HG02642 (cell line): ENCODE data around the gene SLMAP.
"Not testable (repeated sequence)": the region's sequence is repeated elsewhere in the genome, so short reads cannot be mapped to it uniquely, and the experiment has no call there.

Experiments used
- ATAC-seq: cut with Tn5 transposase; IDR thresholded peaks from one replicate; pipeline ENCODE4 v1.9.1; 2021; ENCODE audit warnings: mild to moderate bottlenecking; ENCODE audit not compliant: unreplicated experiment, poor library complexity

SLMAP gene

GRCh38 chr3:57864853-57865252 is 108.7 kb downstream of the SLMAP start:
- no peak for ATAC-seq

- ATAC-seq: not testable (repeated sequence)
Measured at GRCh38 chr3:57869110-57869509, 113.0 kb downstream of the SLMAP start.

GRCh38 chr3:57872606-57873005 is 116.5 kb downstream of the SLMAP start:
- ATAC-seq: no peak

GRCh38 chr3:57876632-57877031 is 120.5 kb downstream of the SLMAP start:
- no peak for ATAC-seq

- ATAC-seq: no peak
Measured at GRCh38 chr3:57877116-57877515, 121.0 kb downstream of the SLMAP start.

- ATAC-seq: not testable (repeated sequence)
Measured at GRCh38 chr3:57884436-57884835, 128.3 kb downstream of the SLMAP start.

- no peak for ATAC-seq
Measured at GRCh38 chr3:57889807-57890206, 133.7 kb downstream of the SLMAP start.

- no peak for ATAC-seq
Measured at GRCh38 chr3:57890874-57891273, 134.8 kb downstream of the SLMAP start.

- ATAC-seq: no peak
Measured at GRCh38 chr3:57892423-57892822, 136.3 kb downstream of the SLMAP start.

- no peak for ATAC-seq
Measured at GRCh38 chr3:57893156-57893555, 137.0 kb downstream of the SLMAP start.

GRCh38 chr3:57893668-57894067 is 137.6 kb downstream of the SLMAP start:
- ATAC-seq: no peak

- no peak for ATAC-seq
Measured at GRCh38 chr3:57896031-57896430, 139.9 kb downstream of the SLMAP start.

- ATAC-seq: no peak
Measured at GRCh38 chr3:57896691-57897090, 140.6 kb downstream of the SLMAP start.

GRCh38 chr3:57900786-57901185 is 144.7 kb downstream of the SLMAP start:
- no peak for ATAC-seq

GRCh38 chr3:57903124-57903890 is 147.2 kb downstream of the SLMAP start:
- ATAC-seq: no peak

- ATAC-seq: no peak
Measured at GRCh38 chr3:57910990-57911389, 154.9 kb downstream of the SLMAP start.

- no peak for ATAC-seq
Measured at GRCh38 chr3:57911593-57911992, 155.5 kb downstream of the SLMAP start.

- ATAC-seq: no peak
Measured at GRCh38 chr3:57917601-57918000, 161.5 kb downstream of the SLMAP start.

- ATAC-seq: no peak
Measured at GRCh38 chr3:57918123-57918837, 162.2 kb downstream of the SLMAP start.

- no peak for ATAC-seq
Measured at GRCh38 chr3:57919987-57920386, 163.9 kb downstream of the SLMAP start.

GRCh38 chr3:57923101-57923500 is 167.0 kb downstream of the SLMAP start:
- no peak for ATAC-seq

GRCh38 chr3:57923752-57924151 is 167.6 kb downstream of the SLMAP start:
- no peak for ATAC-seq
